T-helper 2 cell treated with Interferon-gamma antibody and Interleukin-4, amounts not matched to agents 5 μg/mL and 100 μg/mL, for 36 hours (primary cell): ENCODE measurements around the gene TACC2.
"Not testable (repeated sequence)": the region's sequence is repeated elsewhere in the genome, so short reads cannot be mapped to it uniquely, and the experiment has no call there.

Experiments
- DNase-seq: peaks from one replicate; pipeline ENCODE4 v3.0.0; 2021; ENCODE audit warnings: low spot score
- H3K27ac Mint-ChIP-seq: one replicate; pipeline ENCODE4 v1.8.0; 2021; ENCODE audit warnings: mild to moderate bottlenecking, mixed read lengths
- H3K27me3 Mint-ChIP-seq: one replicate; pipeline ENCODE4 v1.8.0; 2021; ENCODE audit warnings: low read depth, mixed read lengths
- H3K36me3 Mint-ChIP-seq: one replicate; pipeline ENCODE4 v1.8.0; 2021; ENCODE audit warnings: low read depth, mixed read lengths
- H3K4me1 Mint-ChIP-seq: one replicate; pipeline ENCODE4 v1.8.0; 2021; ENCODE audit warnings: low read depth, mixed read lengths
- H3K4me3 Mint-ChIP-seq: one replicate; pipeline ENCODE4 v1.8.0; 2022; ENCODE audit warnings: mild to moderate bottlenecking, moderate library complexity, mixed read lengths
- H3K9me3 Mint-ChIP-seq: one replicate; pipeline ENCODE4 v1.8.0; 2021; ENCODE audit warnings: mixed read lengths

TACC2 gene

GRCh38 chr10:122075171-122075570, 86.2 kb downstream of the TACC2 start:
- Mint-ChIP-seq H3K36me3 (no peaks in the 10 kb centered on the region), H3K4me1 (no peaks in the 10 kb centered on the region), H3K27me3 (no peaks in the 10 kb centered on the region)

GRCh38 chr10:122075876-122076275, 86.9 kb downstream of the TACC2 start:
- not testable (repeated sequence) for H3K9me3 Mint-ChIP-seq, DNase-seq, H3K36me3 Mint-ChIP-seq, H3K27ac Mint-ChIP-seq, H3K4me3 Mint-ChIP-seq, H3K4me1 Mint-ChIP-seq, H3K27me3 Mint-ChIP-seq

More at GRCh38 chr10:122075171-122075570, 86.2 kb downstream of the TACC2 start:
- Mint-ChIP-seq H3K27ac (no peak overlapping the region), H3K4me3 (no peak overlapping the region), H3K9me3 (no peaks in the 10 kb centered on the region)
- no peak for DNase-seq

GRCh38 chr10:122077311-122077875, 88.4 kb downstream of the TACC2 start:
- no peak for DNase-seq
- H3K9me3 Mint-ChIP-seq: no peaks in the 10 kb centered on the region
- no peaks in the 10 kb centered on the region for H3K4me1 Mint-ChIP-seq
- H3K36me3 Mint-ChIP-seq: no peaks in the 10 kb centered on the region
- no peak overlapping the region for H3K4me3 Mint-ChIP-seq
- H3K27ac Mint-ChIP-seq: no peak overlapping the region
- H3K27me3 Mint-ChIP-seq: no peaks in the 10 kb centered on the region

- no peaks in the 10 kb centered on the region for H3K36me3 Mint-ChIP-seq
- no peaks in the 10 kb centered on the region for H3K9me3 Mint-ChIP-seq
- H3K27ac Mint-ChIP-seq: no peak overlapping the region
- no peaks in the 10 kb centered on the region for H3K4me1 Mint-ChIP-seq
- no peak for DNase-seq
- H3K4me3 Mint-ChIP-seq: no peak overlapping the region
- no peaks in the 10 kb centered on the region for H3K27me3 Mint-ChIP-seq
Measured at GRCh38 chr10:122078326-122078725, 89.4 kb downstream of the TACC2 start.

- Mint-ChIP-seq H3K4me1 (no peaks in the 10 kb centered on the region), H3K36me3 (no peaks in the 10 kb centered on the region), H3K27ac (no peak overlapping the region), H3K27me3 (no peaks in the 10 kb centered on the region), H3K4me3 (no peak overlapping the region), H3K9me3 (no peaks in the 10 kb centered on the region)
- no peak for DNase-seq
Measured at GRCh38 chr10:122078965-122079795, 90.2 kb downstream of the TACC2 start.

GRCh38 chr10:122082616-122083477, 93.9 kb downstream of the TACC2 start:
- H3K27me3 Mint-ChIP-seq: no peaks in the 10 kb centered on the region
- no peaks in the 10 kb centered on the region for H3K9me3 Mint-ChIP-seq
- H3K27ac Mint-ChIP-seq: no peak overlapping the region
- H3K36me3 Mint-ChIP-seq: no peaks in the 10 kb centered on the region
- no peak for DNase-seq
- no peak overlapping the region for H3K4me3 Mint-ChIP-seq
- H3K4me1 Mint-ChIP-seq: no peaks in the 10 kb centered on the region

GRCh38 chr10:122083478-122084025, 94.6 kb downstream of the TACC2 start:
- Mint-ChIP-seq H3K36me3 (no peaks in the 10 kb centered on the region), H3K27ac (no peak overlapping the region), H3K4me1 (no peaks in the 10 kb centered on the region), H3K4me3 (no peak overlapping the region), H3K9me3 (no peaks in the 10 kb centered on the region), H3K27me3 (no peaks in the 10 kb centered on the region)
- no peak for DNase-seq

GRCh38 chr10:122084286-122085041, 95.5 kb downstream of the TACC2 start:
- Mint-ChIP-seq H3K36me3 (no peaks in the 10 kb centered on the region), H3K4me3 (no peak overlapping the region), H3K27me3 (no peaks in the 10 kb centered on the region), H3K27ac (no peak overlapping the region), H3K9me3 (no peaks in the 10 kb centered on the region), H3K4me1 (no peaks in the 10 kb centered on the region)
- no peak for DNase-seq

GRCh38 chr10:122085423-122085911, 96.5 kb downstream of the TACC2 start:
- H3K4me3 Mint-ChIP-seq: no peak overlapping the region
- DNase-seq: no peak
- H3K9me3 Mint-ChIP-seq: no peaks in the 10 kb centered on the region
- H3K27ac Mint-ChIP-seq: no peak overlapping the region
- no peaks in the 10 kb centered on the region for H3K27me3 Mint-ChIP-seq
- no peaks in the 10 kb centered on the region for H3K4me1 Mint-ChIP-seq
- H3K36me3 Mint-ChIP-seq: no peaks in the 10 kb centered on the region

- no peak overlapping the region for H3K27ac Mint-ChIP-seq
- H3K27me3 Mint-ChIP-seq: no peaks in the 10 kb centered on the region
- no peaks in the 10 kb centered on the region for H3K9me3 Mint-ChIP-seq
- H3K36me3 Mint-ChIP-seq: no peaks in the 10 kb centered on the region
- no peaks in the 10 kb centered on the region for H3K4me1 Mint-ChIP-seq
- H3K4me3 Mint-ChIP-seq: no peak overlapping the region
- DNase-seq: no peak
Measured at GRCh38 chr10:122086416-122087240, 97.7 kb downstream of the TACC2 start.

GRCh38 chr10:122087436-122087835, 98.5 kb downstream of the TACC2 start:
- Mint-ChIP-seq H3K9me3 (no peaks in the 10 kb centered on the region), H3K4me3 (no peak overlapping the region), H3K27ac (no peak overlapping the region), H3K27me3 (no peaks in the 10 kb centered on the region), H3K4me1 (no peaks in the 10 kb centered on the region), H3K36me3 (no peaks in the 10 kb centered on the region)
- DNase-seq: no peak

- no peaks in the 10 kb centered on the region for H3K27me3 Mint-ChIP-seq
- no peaks in the 10 kb centered on the region for H3K4me1 Mint-ChIP-seq
- H3K36me3 Mint-ChIP-seq: no peaks in the 10 kb centered on the region
- no peak overlapping the region for H3K4me3 Mint-ChIP-seq
- no peaks in the 10 kb centered on the region for H3K9me3 Mint-ChIP-seq
- no peak for DNase-seq
- H3K27ac Mint-ChIP-seq: no peak overlapping the region
Measured at GRCh38 chr10:122089311-122090017, 100.5 kb downstream of the TACC2 start.
